CD8-positive, alpha-beta memory T cell (primary cell): ENCODE measurements around the gene AJAP1. TPM values are rescaled to one million over a fixed set of nuclear protein-coding genes. Genes with fewer than 3 reads are reported as not detected.

Experiments used
- CTCF ChIA-PET: fragments of 350-600 bp; sonication (Branson Sonifier 250); formaldehyde crosslinking; loops from one replicate; lab custom pipeline; 2021; ENCODE audit warnings: antibody characterized with exemption; lab: Charles Lee
- POLR2A ChIA-PET: fragments of 350-600 bp; sonication (Branson Sonifier 250); formaldehyde crosslinking; loops from one replicate; lab custom pipeline; 2021; ENCODE audit warnings: antibody characterized with exemption; lab: Charles Lee
- DNase-seq, 5 donors: peaks; one replicate each; pipeline versions ENCODE4 v3.0.0 to v3.0.0-alpha.2; 2020 to 2022; ENCODE audit warnings: mixed read lengths in 1 of 5
- H3K27ac ChIP-seq: one replicate; pipeline ENCODE4 v1.7.0; 2013; ENCODE audit warnings: low read depth, mild to moderate bottlenecking, low read length, moderate library complexity
- H3K27me3 ChIP-seq: 2 replicates; pipeline ENCODE4 v1.7.0; 2013; ENCODE audit warnings: low read length, mild to moderate bottlenecking; ENCODE audit not compliant: insufficient read depth, poor library complexity, severe bottlenecking
- H3K36me3 ChIP-seq: 2 replicates; pipeline ENCODE4 v1.7.0; 2013; ENCODE audit warnings: mild to moderate bottlenecking, low read length, moderate library complexity; ENCODE audit not compliant: insufficient read depth
- H3K4me1 ChIP-seq: 2 replicates; pipeline ENCODE4 v1.7.0; 2013; ENCODE audit warnings: mild to moderate bottlenecking, low read length, moderate library complexity; ENCODE audit not compliant: insufficient read depth
- H3K4me3 ChIP-seq: 2 replicates; pipeline ENCODE4 v1.7.0; 2013; ENCODE audit warnings: mild to moderate bottlenecking, low read length
- H3K9me3 ChIP-seq: 2 replicates; pipeline ENCODE4 v1.7.0; 2013; ENCODE audit warnings: mild to moderate bottlenecking, low read length
- H3K27ac Mint-ChIP-seq, 8 donors: one replicate each; pipeline ENCODE4 v1.8.0; 2020 to 2021; ENCODE audit warnings: mixed read lengths in 8 of 8, mild to moderate bottlenecking in 6 of 8, inconsistent platforms in 3 of 8, moderate library complexity in 3 of 8
- H3K27me3 Mint-ChIP-seq, 2 donors: one replicate each; pipeline ENCODE4 v1.8.0; 2020 to 2021; ENCODE audit warnings: mixed read lengths in 2 of 2, mild to moderate bottlenecking in 1 of 2, moderate library complexity in 1 of 2
- H3K36me3 Mint-ChIP-seq, 3 donors: one replicate each; pipeline ENCODE4 v1.8.0; 2020 to 2021; ENCODE audit warnings: mixed read lengths in 3 of 3, inconsistent platforms in 1 of 3, mild to moderate bottlenecking in 1 of 3
- H3K4me1 Mint-ChIP-seq, 3 donors: one replicate each; pipeline ENCODE4 v1.8.0; 2020 to 2021; ENCODE audit warnings: mixed read lengths in 3 of 3, inconsistent platforms in 1 of 3, mild to moderate bottlenecking in 1 of 3
- H3K4me3 Mint-ChIP-seq, 7 donors: one replicate each; pipeline ENCODE4 v1.8.0; 2020 to 2021; ENCODE audit warnings: mixed read lengths in 7 of 7, mild to moderate bottlenecking in 6 of 7, moderate library complexity in 4 of 7, inconsistent platforms in 2 of 7
- H3K9me3 Mint-ChIP-seq, 5 donors: one replicate each; pipeline ENCODE4 v1.8.0; 2020 to 2022; ENCODE audit warnings: mixed read lengths in 5 of 5, mild to moderate bottlenecking in 3 of 5, moderate library complexity in 2 of 5, inconsistent platforms in 1 of 5
- polyA plus RNA-seq: library from polyadenylated mRNA; unstranded; fragments of 300-500 nt; fragmentation: Illumina TruSeq; gene quantifications from one replicate; pipeline ENCODE4 v1.2.3, GENCODE V29; 2021
- total RNA-seq, 2 experiments: library from RNA; stranded (reverse); gene quantifications; one replicate each; pipeline ENCODE4 v1.2.3, GENCODE V29; 2021

AJAP1 gene
- total and polyA plus RNA-seq, 3 experiments from 2014 or later = not detected

DNA sequence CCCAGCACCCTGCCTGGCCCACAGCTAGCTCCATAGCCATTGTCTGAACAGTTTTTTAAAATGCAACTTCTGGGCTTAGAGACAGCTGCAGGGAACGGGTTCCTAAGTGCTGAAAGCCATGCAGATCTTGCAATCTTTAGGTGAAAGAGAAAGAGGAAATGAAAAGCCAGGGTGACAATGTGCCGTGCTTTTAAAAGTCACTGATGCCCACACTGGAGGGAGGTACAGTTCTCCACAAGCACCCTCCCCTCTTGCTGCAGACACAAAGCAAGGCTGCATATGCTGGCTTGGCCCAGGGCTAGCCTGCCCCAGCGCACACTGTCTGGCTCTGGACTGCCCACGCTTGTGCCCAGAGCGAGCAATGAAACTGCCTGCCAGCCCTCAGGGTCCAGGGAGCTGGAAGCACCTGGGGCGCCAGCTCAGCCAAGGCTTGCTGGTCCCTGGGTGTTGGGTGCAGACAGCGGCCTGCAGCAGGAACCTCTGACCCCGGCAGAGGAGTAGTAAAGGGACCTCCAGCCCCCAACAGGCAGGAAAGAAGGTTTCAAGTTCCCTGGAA, 70.4 kb downstream of the AJAP1 start:
- Histone ChIP-seq H3K4me1 (no peaks in the 10 kb centered on the region), H3K36me3 (no peaks in the 10 kb centered on the region), H3K27me3 (no peaks in the 10 kb centered on the region), H3K27ac (no peak overlapping the region), H3K4me3 (no peak overlapping the region), H3K9me3 (no peaks in the 10 kb centered on the region)
- ChIA-PET CTCF (no interaction called here), POLR2A (no interaction called here)
- H3K4me3 Mint-ChIP-seq = no peak overlapping the region
- H3K9me3 Mint-ChIP-seq = no peaks in the 10 kb centered on the region
- no peak for DNase-seq
- H3K4me1 Mint-ChIP-seq = no peaks in the 10 kb centered on the region
- H3K36me3 Mint-ChIP-seq = no peaks in the 10 kb centered on the region
- H3K27me3 Mint-ChIP-seq = peaks cover 0 to 5% of the 10 kb centered on the region in 2 donors
- no peak overlapping the region for H3K27ac Mint-ChIP-seq

GRCh38 chr1:4725416-4725815, 71.0 kb downstream of the AJAP1 start:
- H3K4me3 Mint-ChIP-seq = no peak overlapping the region
- H3K27ac ChIP-seq = no peak overlapping the region
- H3K36me3 ChIP-seq = no peaks in the 10 kb centered on the region
- peak overlapping the region in 1 of 8 donors; percentile 82 for H3K27ac Mint-ChIP-seq
- H3K27me3 Mint-ChIP-seq = peaks cover 0 to 5% of the 10 kb centered on the region in 2 donors
- no peaks in the 10 kb centered on the region for H3K27me3 ChIP-seq
- ChIA-PET POLR2A (no interaction called here), CTCF (no interaction called here)
- no peak for DNase-seq
- no peaks in the 10 kb centered on the region for H3K9me3 Mint-ChIP-seq
- no peaks in the 10 kb centered on the region for H3K4me1 ChIP-seq
- H3K36me3 Mint-ChIP-seq = no peaks in the 10 kb centered on the region
- H3K4me1 Mint-ChIP-seq = no peaks in the 10 kb centered on the region
- H3K9me3 ChIP-seq = no peaks in the 10 kb centered on the region
- no peak overlapping the region for H3K4me3 ChIP-seq

GRCh38 chr1:4726620-4727341, 72.4 kb downstream of the AJAP1 start:
- H3K4me1 Mint-ChIP-seq = no peaks in the 10 kb centered on the region
- POLR2A ChIA-PET = no interaction called here

GRCh38 chr1:4728319-4729089, 74.1 kb downstream of the AJAP1 start:
- Histone ChIP-seq H3K27ac (no peak overlapping the region), H3K27me3 (no peaks in the 10 kb centered on the region), H3K4me1 (no peaks in the 10 kb centered on the region), H3K36me3 (no peaks in the 10 kb centered on the region), H3K9me3 (no peaks in the 10 kb centered on the region), H3K4me3 (no peak overlapping the region)
- H3K27ac Mint-ChIP-seq = no peak overlapping the region
- DNase-seq = no peak
- no peaks in the 10 kb centered on the region for H3K9me3 Mint-ChIP-seq
- no peak overlapping the region for H3K4me3 Mint-ChIP-seq
- peaks cover 0 to under 1% of the 10 kb centered on the region in 2 donors for H3K27me3 Mint-ChIP-seq
- ChIA-PET CTCF (no interaction called here), POLR2A (no interaction called here)
- no peaks in the 10 kb centered on the region for H3K4me1 Mint-ChIP-seq
- no peaks in the 10 kb centered on the region for H3K36me3 Mint-ChIP-seq

More at GRCh38 chr1:4726620-4727341, 72.4 kb downstream of the AJAP1 start:
- no peaks in the 10 kb centered on the region for H3K27me3 ChIP-seq
- DNase-seq = no peak
- no peak overlapping the region for H3K4me3 Mint-ChIP-seq
- no peaks in the 10 kb centered on the region for H3K36me3 Mint-ChIP-seq
- no peaks in the 10 kb centered on the region for H3K9me3 ChIP-seq
- no peaks in the 10 kb centered on the region for H3K4me1 ChIP-seq
- peaks cover 0 to 1% of the 10 kb centered on the region in 2 donors for H3K27me3 Mint-ChIP-seq
- CTCF ChIA-PET = no interaction called here
- H3K9me3 Mint-ChIP-seq = no peaks in the 10 kb centered on the region
- no peak overlapping the region for H3K27ac Mint-ChIP-seq
- H3K4me3 ChIP-seq = no peak overlapping the region
- H3K27ac ChIP-seq = no peak overlapping the region
- H3K36me3 ChIP-seq = no peaks in the 10 kb centered on the region

DNA sequence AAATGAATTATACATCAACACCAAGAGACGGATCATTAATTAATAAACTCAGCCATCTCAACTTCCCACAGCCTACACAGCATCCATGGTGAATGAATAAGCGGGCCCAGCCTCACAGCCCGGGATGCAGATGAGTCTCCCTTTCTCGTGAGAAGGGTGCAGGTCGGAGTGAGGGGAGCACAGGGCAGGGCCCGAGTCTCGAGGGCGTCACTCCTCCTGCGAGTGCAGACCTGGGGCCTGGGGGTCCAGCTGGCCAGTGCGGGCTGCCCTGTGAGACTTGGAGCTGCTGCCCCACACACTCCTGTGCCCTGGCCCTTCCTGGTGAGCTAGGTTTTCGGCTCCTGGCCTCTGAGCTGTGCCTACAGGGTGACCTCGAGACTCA, 74.7 kb downstream of the AJAP1 start:
- no peaks in the 10 kb centered on the region for H3K27me3 ChIP-seq
- no peak overlapping the region for H3K4me3 ChIP-seq
- Mint-ChIP-seq H3K9me3 (no peaks in the 10 kb centered on the region), H3K36me3 (no peaks in the 10 kb centered on the region), H3K4me3 (no peak overlapping the region), H3K4me1 (no peaks in the 10 kb centered on the region), H3K27me3 (no peaks in the 10 kb centered on the region), H3K27ac (no peak overlapping the region)
- CTCF ChIA-PET = no interaction called here
- POLR2A ChIA-PET = no interaction called here
- H3K9me3 ChIP-seq = no peaks in the 10 kb centered on the region
- H3K27ac ChIP-seq = no peak overlapping the region
- H3K36me3 ChIP-seq = no peaks in the 10 kb centered on the region
- no peak for DNase-seq
- no peaks in the 10 kb centered on the region for H3K4me1 ChIP-seq

- Mint-ChIP-seq H3K4me3 (no peak overlapping the region), H3K4me1 (no peaks in the 10 kb centered on the region), H3K27ac (no peak overlapping the region), H3K27me3 (peaks cover 0 to 8% of the 10 kb centered on the region in 2 donors), H3K36me3 (no peaks in the 10 kb centered on the region), H3K9me3 (no peaks in the 10 kb centered on the region)
- Histone ChIP-seq H3K27ac (no peak overlapping the region), H3K4me1 (no peaks in the 10 kb centered on the region), H3K9me3 (no peaks in the 10 kb centered on the region), H3K36me3 (no peaks in the 10 kb centered on the region), H3K4me3 (no peak overlapping the region), H3K27me3 (no peaks in the 10 kb centered on the region)
- no peak for DNase-seq
- ChIA-PET POLR2A (no interaction called here), CTCF (no interaction called here)
Measured at GRCh38 chr1:4730078-4730477, 75.7 kb downstream of the AJAP1 start.

DNA sequence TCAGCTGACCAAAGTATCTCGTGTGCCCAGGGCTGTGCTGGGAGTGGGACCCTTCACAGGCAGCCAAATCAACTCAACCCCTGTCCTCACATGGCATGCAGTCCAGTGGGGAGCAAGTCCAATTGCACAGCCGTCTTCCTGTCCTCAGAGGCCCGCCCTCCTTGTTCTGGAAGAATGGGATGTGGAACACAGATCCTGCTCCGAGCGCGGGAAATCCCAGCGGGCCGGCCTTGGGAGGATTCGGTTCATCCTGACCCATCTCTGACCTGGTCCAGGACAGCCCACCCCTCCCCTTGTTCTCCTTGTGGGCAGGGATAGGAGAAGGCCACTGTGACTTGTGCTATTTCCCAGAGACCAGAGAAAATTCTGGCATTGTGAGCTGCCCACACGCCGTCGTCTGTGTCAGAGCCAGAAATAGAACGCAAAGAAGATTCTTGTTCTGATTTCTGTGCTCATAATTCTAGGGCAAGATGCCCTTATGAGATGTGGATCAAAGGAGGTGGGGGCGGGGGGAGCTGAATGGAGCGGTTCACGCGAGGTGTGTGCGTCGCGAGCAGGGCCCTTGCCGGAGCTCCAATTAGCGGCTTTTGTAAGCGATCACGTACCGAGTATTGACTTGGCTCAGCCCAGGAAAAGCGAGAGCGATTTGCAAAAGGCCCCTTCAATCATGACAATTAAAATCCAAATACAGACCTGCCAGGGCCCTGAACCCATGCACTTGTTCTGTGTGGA, 79.2 kb downstream of the AJAP1 start:
- Mint-ChIP-seq H3K4me1 (no peaks in the 10 kb centered on the region), H3K27ac (no peak overlapping the region), H3K27me3 (peaks cover 5 to 27% of the 10 kb centered on the region in 2 donors), H3K4me3 (no peak overlapping the region), H3K9me3 (peaks cover 0 to 7% (median 4%) of the 10 kb centered on the region in 5 donors), H3K36me3 (no peaks in the 10 kb centered on the region)
- CTCF ChIA-PET = no interaction called here
- Histone ChIP-seq H3K9me3 (no peaks in the 10 kb centered on the region), H3K4me1 (no peaks in the 10 kb centered on the region), H3K27me3 (no peaks in the 10 kb centered on the region), H3K27ac (no peak overlapping the region), H3K4me3 (no peak overlapping the region), H3K36me3 (no peaks in the 10 kb centered on the region)
- DNase-seq = no peak
- POLR2A ChIA-PET = no interaction called here

GRCh38 chr1:4734219-4734618, 79.8 kb downstream of the AJAP1 start:
- Histone ChIP-seq H3K27ac (no peak overlapping the region), H3K27me3 (no peaks in the 10 kb centered on the region), H3K9me3 (no peaks in the 10 kb centered on the region), H3K4me3 (no peak overlapping the region), H3K36me3 (no peaks in the 10 kb centered on the region), H3K4me1 (no peaks in the 10 kb centered on the region)
- Mint-ChIP-seq H3K4me1 (no peaks in the 10 kb centered on the region), H3K4me3 (no peak overlapping the region), H3K27me3 (peaks cover 7 to 29% of the 10 kb centered on the region in 2 donors), H3K36me3 (no peaks in the 10 kb centered on the region), H3K9me3 (peaks cover 0 to 7% (median 4%) of the 10 kb centered on the region in 5 donors), H3K27ac (no peak overlapping the region)
- POLR2A ChIA-PET = no interaction called here
- CTCF ChIA-PET = no interaction called here
- no peak for DNase-seq
